Stimulated activated CD4-positive, alpha-beta T cell treated with anti-CD3 and anti-CD28 coated beads, Interleukin-15, amount 100 ng/mL, for 1 hour (primary cell): ENCODE measurements around the gene NHSL1.

Experiments used
- DNase-seq, 2 donors: peaks; one replicate each; pipeline ENCODE4 v3.0.0-alpha.2; 2020; ENCODE audit warnings: low read depth in 1 of 2, low spot score in 1 of 2

Gene NHSL1

GRCh38 chr6:138523347-138524210 is 24.3 kb upstream of the NHSL1 start:
- no peak for DNase-seq

- DNase-seq, result no peak
Measured at GRCh38 chr6:138522611-138523010, 23.3 kb upstream of the NHSL1 start.

- DNase-seq, result no peak
Measured at GRCh38 chr6:138521790-138522189, 22.5 kb upstream of the NHSL1 start.

GRCh38 chr6:138520463-138520862 is 21.2 kb upstream of the NHSL1 start:
- no peak for DNase-seq

GRCh38 chr6:138518054-138518453 is 18.8 kb upstream of the NHSL1 start:
- DNase-seq, result no peak

- peak in 1 of 2 donors; percentile 33 for DNase-seq
Measured at GRCh38 chr6:138517635-138518034, 18.3 kb upstream of the NHSL1 start.

- DNase-seq, result no peak
Measured at GRCh38 chr6:138515657-138516248, 16.5 kb upstream of the NHSL1 start.

GRCh38 chr6:138514860-138515540 is 15.7 kb upstream of the NHSL1 start:
- DNase-seq, result no peak

GRCh38 chr6:138512609-138513008 is 13.3 kb upstream of the NHSL1 start:
- no peak for DNase-seq

GRCh38 chr6:138510093-138510492 is 10.8 kb upstream of the NHSL1 start:
- no peak for DNase-seq

- DNase-seq, result no peak
Measured at GRCh38 chr6:138509371-138509770, 10.1 kb upstream of the NHSL1 start.

- DNase-seq, result no peak
Measured at GRCh38 chr6:138508676-138508988, 9.3 kb upstream of the NHSL1 start.

GRCh38 chr6:138507977-138508675 is 8.8 kb upstream of the NHSL1 start:
- DNase-seq, result no peak

GRCh38 chr6:138504764-138505689 is 5.7 kb upstream of the NHSL1 start:
- DNase-seq, result no peak

- DNase-seq, result no peak
Measured at GRCh38 chr6:138503881-138504680, 4.8 kb upstream of the NHSL1 start.

- no peak for DNase-seq
Measured at GRCh38 chr6:138502546-138502945, 3.3 kb upstream of the NHSL1 start.

GRCh38 chr6:138500867-138501446 is 1.7 kb upstream of the NHSL1 start:
- DNase-seq, result no peak

- no peak for DNase-seq
Measured at GRCh38 chr6:138500045-138500665, 861 bp upstream of the NHSL1 start.
